Osteoblast (primary cell): ENCODE results near the gene PPCDC. TPM values are rescaled to one million over a fixed set of nuclear protein-coding genes. Genes with fewer than 3 reads are reported as not detected.
"Not testable (repeated sequence)": the region's sequence is repeated elsewhere in the genome, so short reads cannot be mapped to it uniquely, and the experiment has no call there.

ENCODE experiments used
- DNase-seq: peaks from one replicate; pipeline ENCODE4 v3.0.0; 2011; ENCODE audit warnings: low spot score, mixed read lengths; ENCODE audit not compliant: insufficient read length; ENCODE audit errors: missing footprints
- H2AFZ ChIP-seq: 2 replicates; pipeline ENCODE4 v1.6.0; 2011; ENCODE audit warnings: mild to moderate bottlenecking, low read length
- H3K27ac ChIP-seq: 2 replicates; pipeline ENCODE4 v1.5.1; 2011; ENCODE audit warnings: mild to moderate bottlenecking, low read depth, low read length, moderate library complexity
- H3K27me3 ChIP-seq: 2 replicates; pipeline ENCODE4 v1.6.0; 2012; ENCODE audit warnings: mild to moderate bottlenecking, control low read depth, inconsistent platforms, low read length, moderate library complexity; ENCODE audit not compliant: insufficient read depth
- H3K36me3 ChIP-seq: 2 replicates; pipeline ENCODE4 v1.5.1; 2011; ENCODE audit warnings: mild to moderate bottlenecking, low read length, control low read depth, moderate library complexity; ENCODE audit not compliant: insufficient read depth
- H3K4me1 ChIP-seq: 2 replicates; pipeline ENCODE4 v1.5.1; 2011; ENCODE audit warnings: mild to moderate bottlenecking, low read length, control low read depth, moderate library complexity; ENCODE audit not compliant: insufficient read depth
- H3K4me2 ChIP-seq: 2 replicates; pipeline ENCODE4 v1.6.0; 2011; ENCODE audit warnings: mild to moderate bottlenecking, low read length; ENCODE audit not compliant: insufficient read depth
- H3K4me3 ChIP-seq: fragments of 200-600 bp; sonication (generic); 3 replicates; pipeline ENCODE4 v1.5.1; 2012; ENCODE audit warnings: mild to moderate bottlenecking, low read length, inconsistent platforms; ENCODE audit not compliant: insufficient read depth
- H3K79me2 ChIP-seq: 2 replicates; pipeline ENCODE4 v1.6.0; 2012; ENCODE audit warnings: mild to moderate bottlenecking, low read length, control low read depth, inconsistent platforms; ENCODE audit not compliant: insufficient read depth
- H3K9me3 ChIP-seq: 2 replicates; pipeline ENCODE4 v1.5.1; 2011; ENCODE audit warnings: low read depth, low read length, control low read depth
- H4K20me1 ChIP-seq: 2 replicates; pipeline ENCODE4 v1.6.0; 2012; ENCODE audit warnings: mild to moderate bottlenecking, low read length, control low read depth; ENCODE audit not compliant: insufficient read depth
- total RNA-seq: library from RNA; depleted of rRNA; stranded (reverse); fragments of >200 nt; gene quantifications from 2 replicates; pipeline ENCODE4 v1.2.3, GENCODE V29; 2012
- TF ChIP-seq, protein P1 (sequence below): IDR thresholded peaks from 2 replicates; pipeline ENCODE4 v1.5.1; 2011; ENCODE audit warnings: mild to moderate bottlenecking, low read depth, low read length, moderate library complexity; ENCODE audit errors: extremely low read depth

PPCDC gene
- total RNA-seq, 1 donor, result 6.5 TPM

DNA sequence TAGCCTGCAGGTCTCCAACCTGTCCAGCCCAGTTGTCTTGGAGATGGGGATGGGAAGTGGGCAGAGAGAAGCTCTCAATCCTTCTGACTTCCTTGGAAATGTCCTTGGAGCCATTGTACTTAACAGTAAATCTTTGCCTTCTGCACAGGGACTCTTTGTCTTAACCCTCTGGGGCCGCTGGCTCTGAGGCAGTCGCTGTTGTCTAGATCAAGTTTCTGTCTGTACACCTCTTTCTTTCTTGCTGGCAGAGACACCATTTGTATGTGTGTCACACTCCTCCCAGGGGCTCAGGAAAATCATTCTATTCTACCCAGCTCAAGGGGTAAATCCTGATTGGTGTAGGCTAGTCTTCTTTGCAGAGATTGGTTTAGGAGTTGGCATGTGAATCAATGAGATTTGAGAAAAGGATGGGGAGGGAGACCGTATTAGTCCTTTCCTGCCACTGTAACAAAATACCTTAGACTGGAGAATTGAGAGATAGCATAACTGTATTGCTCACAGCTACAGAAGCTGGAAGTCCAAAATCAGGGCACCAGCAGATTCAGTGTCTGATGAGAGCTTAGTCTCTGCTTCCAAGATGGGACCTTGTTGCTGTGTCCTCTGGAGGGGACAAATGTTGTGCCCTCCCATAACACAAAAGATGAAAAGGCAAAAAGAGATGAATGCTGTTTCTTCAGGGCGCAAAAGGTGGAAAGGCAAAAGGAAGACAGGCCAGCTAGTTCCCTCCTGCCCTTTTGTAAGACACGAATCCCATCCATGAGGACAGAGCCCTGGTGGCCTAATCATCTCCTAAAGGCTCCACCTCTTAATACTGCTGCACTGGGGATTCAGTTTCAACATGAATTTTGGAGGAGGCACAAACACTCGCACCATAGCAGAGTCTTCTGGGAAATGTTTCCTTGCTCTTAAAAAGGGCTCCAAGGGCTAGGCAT lies 66.3 kb downstream of the PPCDC start:
- Histone ChIP-seq H3K4me1 (no peaks in the 10 kb centered on the region), H3K9me3 (no peaks in the 10 kb centered on the region), H3K27ac (no peak overlapping the region), H3K4me3 (no peak overlapping the region), H3K79me2 (no peaks in the 10 kb centered on the region), H3K36me3 (no peaks in the 10 kb centered on the region), H4K20me1 (no peaks in the 10 kb centered on the region), H3K4me2 (peak overlapping the region; percentile 33), H2AFZ (peak overlapping the region; percentile 36), H3K27me3 (no peaks in the 10 kb centered on the region)
- TF ChIP-seq, protein P1, sequence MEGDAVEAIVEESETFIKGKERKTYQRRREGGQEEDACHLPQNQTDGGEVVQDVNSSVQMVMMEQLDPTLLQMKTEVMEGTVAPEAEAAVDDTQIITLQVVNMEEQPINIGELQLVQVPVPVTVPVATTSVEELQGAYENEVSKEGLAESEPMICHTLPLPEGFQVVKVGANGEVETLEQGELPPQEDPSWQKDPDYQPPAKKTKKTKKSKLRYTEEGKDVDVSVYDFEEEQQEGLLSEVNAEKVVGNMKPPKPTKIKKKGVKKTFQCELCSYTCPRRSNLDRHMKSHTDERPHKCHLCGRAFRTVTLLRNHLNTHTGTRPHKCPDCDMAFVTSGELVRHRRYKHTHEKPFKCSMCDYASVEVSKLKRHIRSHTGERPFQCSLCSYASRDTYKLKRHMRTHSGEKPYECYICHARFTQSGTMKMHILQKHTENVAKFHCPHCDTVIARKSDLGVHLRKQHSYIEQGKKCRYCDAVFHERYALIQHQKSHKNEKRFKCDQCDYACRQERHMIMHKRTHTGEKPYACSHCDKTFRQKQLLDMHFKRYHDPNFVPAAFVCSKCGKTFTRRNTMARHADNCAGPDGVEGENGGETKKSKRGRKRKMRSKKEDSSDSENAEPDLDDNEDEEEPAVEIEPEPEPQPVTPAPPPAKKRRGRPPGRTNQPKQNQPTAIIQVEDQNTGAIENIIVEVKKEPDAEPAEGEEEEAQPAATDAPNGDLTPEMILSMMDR, result no peak
- DNase-seq, result no peak

DNA sequence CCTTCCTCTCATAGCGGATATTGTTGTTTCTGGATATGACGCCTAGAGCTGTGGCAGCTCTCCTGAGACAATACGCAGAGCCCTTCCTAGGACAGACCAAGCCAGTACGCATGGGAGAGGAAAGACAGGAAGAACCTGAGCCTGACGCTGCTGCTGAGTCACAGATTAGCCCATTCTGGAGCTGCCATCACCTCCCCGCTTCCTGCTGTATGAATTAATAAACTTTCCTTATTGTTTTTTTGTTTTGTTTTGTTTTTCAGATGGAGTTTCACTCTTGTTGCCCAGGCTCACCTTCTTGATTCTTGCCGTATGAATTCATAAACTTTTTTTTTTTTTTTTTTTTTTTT lies 67.0 kb downstream of the PPCDC start:
- Histone ChIP-seq H3K4me2 (peak overlapping the region; percentile 33), H3K4me1 (no peaks in the 10 kb centered on the region), H3K27me3 (no peaks in the 10 kb centered on the region), H3K36me3 (no peaks in the 10 kb centered on the region), H2AFZ (peak overlapping the region; percentile 36), H3K4me3 (no peak overlapping the region), H3K9me3 (no peaks in the 10 kb centered on the region), H4K20me1 (no peaks in the 10 kb centered on the region), H3K79me2 (no peaks in the 10 kb centered on the region), H3K27ac (no peak overlapping the region)
- no peak for DNase-seq
- TF ChIP-seq, protein P1, result no peak

DNA sequence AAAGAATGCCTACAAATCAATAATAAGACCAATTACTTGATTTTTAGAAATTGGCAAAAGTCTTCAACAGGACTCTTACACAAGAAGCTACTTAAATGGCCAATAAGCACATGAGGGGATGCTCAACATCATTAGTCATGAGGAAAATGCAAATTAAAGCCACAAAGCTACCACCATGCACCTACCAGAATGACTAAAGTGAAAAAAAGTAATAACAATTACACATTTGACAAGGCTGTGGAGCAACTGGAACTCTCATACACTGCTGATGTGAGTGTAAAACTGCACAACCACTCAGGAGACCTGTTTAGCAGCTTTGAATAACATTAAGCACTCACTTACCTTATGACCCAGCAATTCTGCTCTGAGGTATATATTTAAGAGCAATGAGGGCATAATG lies 68.4 kb downstream of the PPCDC start:
- no peak overlapping the region for H2AFZ ChIP-seq
- H3K36me3 ChIP-seq, result no peaks in the 10 kb centered on the region
- no peaks in the 10 kb centered on the region for H4K20me1 ChIP-seq
- no peak for DNase-seq
- no peak overlapping the region for H3K4me2 ChIP-seq
- H3K27ac ChIP-seq, result no peak overlapping the region
- no peaks in the 10 kb centered on the region for H3K4me1 ChIP-seq
- H3K4me3 ChIP-seq, result no peak overlapping the region
- H3K9me3 ChIP-seq, result no peaks in the 10 kb centered on the region
- H3K79me2 ChIP-seq, result no peaks in the 10 kb centered on the region
- TF ChIP-seq, protein P1, result no peak
- no peaks in the 10 kb centered on the region for H3K27me3 ChIP-seq

DNA sequence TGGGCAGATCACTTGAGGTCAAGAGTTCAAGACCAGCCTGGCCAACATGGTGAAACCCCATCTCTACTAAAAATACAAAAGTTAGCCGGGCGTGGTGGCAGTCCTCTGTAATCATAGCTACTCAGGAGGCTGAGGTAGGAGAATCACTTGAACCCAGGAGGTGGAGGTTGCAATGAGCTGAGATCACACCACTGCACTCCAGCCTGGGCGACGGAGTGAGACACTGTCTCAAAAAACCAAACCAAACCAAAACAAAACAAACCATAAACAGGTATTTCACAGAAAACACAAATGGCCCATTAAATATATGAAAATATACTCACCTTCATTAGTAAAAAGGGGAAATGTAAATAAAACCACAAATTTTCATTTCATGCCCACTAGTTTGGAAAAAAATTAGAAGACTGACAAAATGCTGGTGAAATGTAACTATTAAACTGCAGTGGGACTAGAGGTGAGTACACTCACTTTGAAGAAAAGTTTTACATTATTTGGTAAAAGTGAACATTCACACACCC lies 71.6 kb downstream of the PPCDC start:
- H3K4me1 ChIP-seq, H3K4me2 ChIP-seq, H2AFZ ChIP-seq, H3K79me2 ChIP-seq, H3K9me3 ChIP-seq, H3K36me3 ChIP-seq, H4K20me1 ChIP-seq, H3K27me3 ChIP-seq, H3K4me3 ChIP-seq, H3K27ac ChIP-seq, DNase-seq: not testable (repeated sequence)
